Measurements from ENCODE around the gene FAM81B. TPM values are rescaled to one million over a fixed set of nuclear protein-coding genes. Genes with fewer than 3 reads are reported as not detected.

FAM81B gene
- total RNA-seq, 8 experiments from 2014 or later, result 0.50 to 46.3 (median 6.0) TPM; not detected in 4

DNA sequence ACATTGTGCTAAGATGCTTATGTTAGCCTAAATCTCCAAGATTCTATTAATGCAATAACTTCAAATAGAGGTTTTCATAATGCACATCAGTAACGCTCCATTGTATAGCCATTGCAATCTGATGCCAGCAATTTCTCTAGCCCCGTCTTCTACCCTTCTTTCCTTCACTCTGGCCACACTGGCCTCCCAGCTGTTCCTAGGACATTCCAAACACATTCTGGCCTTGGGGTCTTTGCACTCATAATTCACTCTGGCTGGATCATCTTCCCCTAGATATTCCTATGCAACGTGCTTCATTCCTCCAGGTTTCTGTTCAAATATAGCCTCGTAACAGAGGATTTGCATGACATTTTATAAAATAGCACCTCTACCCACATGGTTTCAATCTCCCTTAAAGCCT lies 23.3 kb downstream of the FAM81B start:
- 6 to 100% (median 67%) methylated on average over 1 to 4 of the region's 4 CpGs; no CpG with 5 or more reads in 1 of the 10 experiments for WGBS, 10 experiments
- no peak overlapping the region for H3K4me3 ChIP-seq
- in situ Hi-C loops (cut with MboI; ENCODE audit: low pct_unique_long_range_greater_than_20kb in 2 of 9, low sequenced_read_pairs in 9 of 9, unreplicated experiment in 9 of 9), result no loop called here
- H3K27ac ChIP-seq, result no peak overlapping the region
- no peak for ATAC-seq (replicated peaks in 6 of 8)
- no peaks in the 10 kb centered on the region for H3K4me1 ChIP-seq (replicated peaks in 1 of 2)

DNA sequence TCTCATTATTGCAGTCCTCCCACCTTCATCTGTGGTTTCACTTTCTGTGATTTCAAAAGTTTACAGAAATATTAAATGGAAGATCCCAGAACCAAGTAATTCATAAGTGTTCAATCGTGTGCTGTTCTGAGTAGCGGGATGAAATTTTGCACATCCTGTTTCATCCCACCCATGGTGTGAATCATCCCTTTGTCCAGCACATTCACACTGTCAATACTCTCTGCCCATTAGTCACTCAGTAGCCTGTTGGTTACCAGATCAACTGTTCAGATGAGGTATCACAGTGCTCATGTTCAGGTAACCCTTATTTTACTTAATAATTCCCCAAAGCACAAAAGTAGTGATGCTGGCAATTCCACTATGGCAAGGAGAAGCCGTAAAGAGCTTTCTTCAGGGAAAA lies 26.8 kb downstream of the FAM81B start:
- no peak overlapping the region for H3K4me3 ChIP-seq
- ATAC-seq (replicated peaks in 6 of 8), result peak in 2 of 8 experiments; percentile 68 to 85
- no peaks in the 10 kb centered on the region for H3K4me1 ChIP-seq (replicated peaks in 1 of 2)
- 0 to 100% (median 84%) methylated on average over 1 to 3 of the region's 3 CpGs; no CpG with 5 or more reads in 3 of the 10 experiments for WGBS, 10 experiments
- H3K27ac ChIP-seq, result no peak overlapping the region
- in situ Hi-C loops (cut with MboI; ENCODE audit: low pct_unique_long_range_greater_than_20kb in 2 of 9, low sequenced_read_pairs in 9 of 9, unreplicated experiment in 9 of 9), result no loop called here

DNA sequence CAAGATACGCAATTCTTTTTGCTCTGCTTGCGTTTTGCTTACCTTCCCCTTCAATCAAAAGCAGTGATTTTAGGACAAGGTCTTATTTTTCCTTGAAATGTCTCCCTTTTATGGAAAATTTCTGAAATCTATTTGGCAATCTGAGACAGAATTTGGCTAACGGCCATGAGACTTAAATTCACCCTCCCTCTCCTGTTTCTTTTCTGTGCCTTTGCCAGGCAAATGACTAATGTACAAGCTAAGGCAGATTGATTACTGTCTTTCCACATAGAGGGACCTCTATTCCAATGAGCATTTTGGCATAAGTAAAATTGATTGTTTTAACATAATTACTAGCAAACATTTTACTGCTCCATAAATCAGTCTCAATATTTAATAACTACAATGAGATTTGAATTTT lies 31.7 kb downstream of the FAM81B start:
- H3K4me3 ChIP-seq, result no peak overlapping the region
- H3K27ac ChIP-seq, result no peak overlapping the region
- in situ Hi-C loops (cut with MboI; ENCODE audit: low pct_unique_long_range_greater_than_20kb in 2 of 9, low sequenced_read_pairs in 9 of 9, unreplicated experiment in 9 of 9), result no loop called here
- ATAC-seq (replicated peaks in 6 of 8), result peak in 1 of 8 experiments; percentile 72
- H3K4me1 ChIP-seq (replicated peaks in 1 of 2), result no peaks in the 10 kb centered on the region
- WGBS, 10 experiments, result 16 to 83% (median 69%) methylated on average over 3 of the region's 3 CpGs; no CpG with 5 or more reads in 3 of the 10 experiments

DNA sequence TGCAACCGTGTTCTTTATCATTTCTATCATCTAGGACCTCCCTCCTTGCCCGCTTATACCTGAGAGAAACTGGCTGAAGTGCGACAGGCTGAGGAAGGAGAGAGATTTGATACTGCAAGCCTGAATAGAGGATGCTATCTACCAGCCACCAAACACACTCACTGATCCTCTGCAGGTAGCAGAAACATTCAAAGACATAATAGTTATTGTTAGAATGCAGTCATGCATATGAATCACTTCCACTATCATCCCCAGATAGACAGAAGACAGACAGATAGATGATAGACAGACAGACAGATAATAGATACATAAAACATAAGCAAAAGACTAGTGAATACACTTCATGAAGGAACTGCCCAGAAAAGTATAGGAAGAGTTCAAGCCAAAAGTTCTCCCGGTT lies 32.9 kb downstream of the FAM81B start:
- no peak for ATAC-seq (replicated peaks in 6 of 8)
- WGBS, 10 experiments, result 23 to 100% (median 79%) methylated on average over 1 to 4 of the region's 4 CpGs
- in situ Hi-C loops (cut with MboI; ENCODE audit: low pct_unique_long_range_greater_than_20kb in 2 of 9, low sequenced_read_pairs in 9 of 9, unreplicated experiment in 9 of 9), result no loop called here
- no peaks in the 10 kb centered on the region for H3K4me1 ChIP-seq (replicated peaks in 1 of 2)
- H3K4me3 ChIP-seq, result no peak overlapping the region
- H3K27ac ChIP-seq, result no peak overlapping the region

DNA sequence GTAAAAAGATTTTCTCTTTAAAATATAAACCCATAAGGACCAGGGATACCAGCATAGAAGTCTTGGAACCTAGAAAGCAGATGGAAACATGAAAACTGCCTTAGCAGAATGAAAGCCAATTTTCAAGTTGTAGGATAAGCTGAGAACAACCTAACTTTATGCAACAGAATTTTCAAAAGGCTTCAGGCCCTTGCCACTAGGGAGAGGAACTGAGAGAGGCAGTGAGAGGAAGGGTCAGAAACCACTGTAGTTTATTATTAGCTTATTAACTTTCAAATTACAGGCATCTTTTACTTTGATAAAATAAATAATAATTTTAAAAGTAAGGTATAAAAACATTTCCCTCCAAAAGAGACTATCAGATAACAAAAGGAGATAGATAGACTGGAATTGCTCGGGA lies 33.4 kb downstream of the FAM81B start:
- ATAC-seq (replicated peaks in 6 of 8), result no peak
- in situ Hi-C loops (cut with MboI; ENCODE audit: low pct_unique_long_range_greater_than_20kb in 2 of 9, low sequenced_read_pairs in 9 of 9, unreplicated experiment in 9 of 9), result no loop called here
- Histone ChIP-seq H3K27ac (no peak overlapping the region), H3K4me3 (no peak overlapping the region), H3K4me1 (replicated peaks in 1 of 2) (no peaks in the 10 kb centered on the region)
- 22 to 100% (median 72%) methylated on average over 1 of the region's 1 CpG; no CpG with 5 or more reads in 2 of the 10 experiments for WGBS, 10 experiments

DNA sequence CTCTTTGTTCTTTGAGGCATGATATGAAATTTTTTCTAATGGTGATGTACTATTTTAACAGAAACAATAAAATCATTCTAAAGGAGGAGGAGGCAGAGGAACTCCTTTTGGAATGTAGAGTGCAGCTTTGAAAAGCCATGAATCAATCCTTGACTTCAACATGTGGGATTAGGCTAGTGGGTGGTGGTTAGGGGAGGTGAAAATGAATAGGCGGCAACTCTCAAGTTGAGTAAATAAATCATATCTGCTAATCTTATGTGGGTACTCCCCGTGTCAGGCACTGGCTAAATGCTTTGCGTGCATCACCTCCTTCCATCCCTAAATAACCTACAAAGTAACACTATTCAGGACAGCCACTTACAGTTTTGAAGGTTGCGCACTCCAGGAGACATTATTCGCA lies 35.1 kb downstream of the FAM81B start:
- in situ Hi-C loops (cut with MboI; ENCODE audit: low pct_unique_long_range_greater_than_20kb in 2 of 9, low sequenced_read_pairs in 9 of 9, unreplicated experiment in 9 of 9), result no loop called here
- 25 to 96% (median 69%) methylated on average over 2 to 4 of the region's 5 CpGs; no CpG with 5 or more reads in 1 of the 10 experiments for WGBS, 10 experiments
- no peak overlapping the region for H3K4me3 ChIP-seq

DNA sequence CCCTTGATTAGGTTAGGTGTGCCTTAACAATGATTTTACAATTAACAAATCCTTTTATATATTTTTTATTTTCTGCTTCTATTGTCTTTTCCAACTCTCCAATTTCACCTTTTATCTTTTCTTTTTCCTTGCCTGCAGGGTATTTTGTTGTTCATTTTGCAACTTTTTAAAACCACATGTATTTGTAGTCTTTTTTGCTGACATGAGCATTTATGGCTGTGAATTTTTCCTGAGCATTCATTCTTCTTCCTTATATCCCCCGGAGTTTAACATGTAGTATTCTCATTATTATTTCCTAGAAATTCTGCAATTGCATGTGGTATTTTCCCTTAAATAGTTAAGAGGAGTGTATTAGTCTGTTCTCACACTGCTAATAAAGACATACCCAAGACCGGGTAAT lies 41.6 kb downstream of the FAM81B start:
- WGBS, 10 experiments, result 19 to 100% (median 95%) methylated on average over 1 to 2 of the region's 2 CpGs
- Histone ChIP-seq H3K4me3 (no peak overlapping the region), H3K4me1 (replicated peaks in 1 of 2) (no peaks in the 10 kb centered on the region), H3K27ac (no peak overlapping the region)
- in situ Hi-C loops (cut with MboI; ENCODE audit: low pct_unique_long_range_greater_than_20kb in 2 of 9, low sequenced_read_pairs in 9 of 9, unreplicated experiment in 9 of 9), result no loop called here
- no peak for ATAC-seq (replicated peaks in 6 of 8)

More for the DNA sequence above, 35.1 kb downstream of the FAM81B start:
- Histone ChIP-seq H3K4me1 (replicated peaks in 1 of 2) (no peaks in the 10 kb centered on the region), H3K27ac (no peak overlapping the region)
- no peak for ATAC-seq (replicated peaks in 6 of 8)

DNA sequence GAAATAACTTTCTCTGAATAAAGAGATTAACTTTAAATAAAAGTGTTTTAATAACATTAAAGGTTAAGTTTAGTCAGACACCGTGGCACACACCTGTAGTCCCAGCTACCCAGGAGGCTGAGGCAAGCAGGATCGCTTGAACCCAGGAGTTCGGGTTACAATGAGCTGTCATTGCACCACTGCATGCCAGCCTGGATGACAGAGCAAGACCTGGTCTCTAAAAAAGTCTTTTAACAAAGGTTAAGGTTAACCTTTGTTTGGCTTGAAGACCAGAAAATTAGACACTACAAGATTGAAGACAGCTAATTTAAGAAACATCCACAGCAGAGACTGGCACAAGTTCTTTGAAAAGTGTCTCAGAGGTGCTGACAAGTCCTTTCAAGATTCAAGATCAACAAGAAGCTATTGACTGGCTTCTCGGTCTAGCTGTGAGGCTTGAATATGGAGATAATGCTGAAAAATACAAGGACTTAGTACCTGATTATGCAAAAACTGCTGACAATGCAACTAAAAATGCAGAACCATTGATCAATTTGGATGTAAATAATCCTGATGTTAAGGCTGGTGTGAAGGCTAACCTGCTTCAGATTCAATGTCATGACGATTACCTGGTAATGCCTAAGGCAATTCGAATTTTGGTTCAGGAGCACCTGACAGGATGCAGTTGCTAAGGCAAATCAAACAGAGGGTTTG lies 48.8 kb downstream of the FAM81B start:
- no peak overlapping the region for H3K27ac ChIP-seq
- WGBS, 10 experiments, result 0 to 40% (median 20%) methylated on average over 1 to 6 of the region's 6 CpGs; no CpG with 5 or more reads in 1 of the 10 experiments
- no peak overlapping the region for H3K4me3 ChIP-seq
- no peaks in the 10 kb centered on the region for H3K4me1 ChIP-seq (replicated peaks in 1 of 2)
- no peak for ATAC-seq (replicated peaks in 6 of 8)
- in situ Hi-C loops (cut with MboI; ENCODE audit: low pct_unique_long_range_greater_than_20kb in 2 of 9, low sequenced_read_pairs in 9 of 9, unreplicated experiment in 9 of 9), result no loop called here

DNA sequence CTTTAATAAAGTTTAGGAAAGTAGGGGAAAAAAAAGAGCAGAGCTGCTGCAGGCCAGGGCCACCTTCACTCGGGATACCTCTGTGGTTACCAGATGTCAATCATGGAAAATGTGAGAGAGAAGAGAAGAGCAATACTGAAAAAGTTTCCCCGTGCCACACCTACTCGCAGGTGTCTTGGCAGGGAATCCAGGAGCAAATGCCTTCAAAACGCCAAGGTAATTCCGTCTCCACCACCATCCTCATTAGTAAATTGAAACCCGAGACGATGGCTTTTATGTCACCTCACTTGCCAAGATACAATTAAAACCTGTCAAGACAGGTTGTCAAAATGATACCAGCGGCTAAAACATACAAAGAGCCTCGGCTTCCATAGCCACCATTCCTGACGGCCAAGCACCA lies 49.7 kb downstream of the FAM81B start:
- no peak overlapping the region for H3K27ac ChIP-seq
- 0 to 84% (median 71%) methylated on average over 1 to 9 of the region's 10 CpGs for WGBS, 10 experiments
- in situ Hi-C loops (cut with MboI; ENCODE audit: low pct_unique_long_range_greater_than_20kb in 2 of 9, low sequenced_read_pairs in 9 of 9, unreplicated experiment in 9 of 9), result no loop called here
- ATAC-seq (replicated peaks in 6 of 8), result no peak
- no peaks in the 10 kb centered on the region for H3K4me1 ChIP-seq (replicated peaks in 1 of 2)
- H3K4me3 ChIP-seq, result no peak overlapping the region

DNA sequence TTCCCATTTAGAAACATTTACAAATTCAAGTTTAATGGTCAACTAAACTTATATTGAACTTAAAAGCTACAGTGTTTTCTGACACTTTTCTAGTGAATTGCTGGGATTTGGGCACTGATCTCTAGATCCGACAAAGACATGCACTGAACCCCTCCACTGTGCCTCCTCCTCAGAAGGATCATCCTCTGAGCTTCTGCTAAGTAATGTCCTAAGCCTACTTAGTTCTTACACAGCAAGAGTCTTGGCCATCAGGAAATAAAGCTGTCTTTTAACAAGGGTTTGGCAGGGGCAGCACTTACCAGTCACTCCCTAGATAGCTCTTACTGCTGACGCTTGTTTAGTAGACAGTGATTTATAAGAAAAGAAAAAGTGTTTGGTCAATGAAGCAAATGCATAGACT lies 50.5 kb downstream of the FAM81B start:
- H3K27ac ChIP-seq, result no peak overlapping the region
- H3K4me3 ChIP-seq, result no peak overlapping the region
- no peaks in the 10 kb centered on the region for H3K4me1 ChIP-seq (replicated peaks in 1 of 2)
- ATAC-seq (replicated peaks in 6 of 8), result no peak
- in situ Hi-C loops (cut with MboI; ENCODE audit: low pct_unique_long_range_greater_than_20kb in 2 of 9, low sequenced_read_pairs in 9 of 9, unreplicated experiment in 9 of 9), result no loop called here
- WGBS, 10 experiments, result 60 to 100% (median 86%) methylated on average over 1 to 2 of the region's 2 CpGs; no CpG with 5 or more reads in 1 of the 10 experiments

DNA sequence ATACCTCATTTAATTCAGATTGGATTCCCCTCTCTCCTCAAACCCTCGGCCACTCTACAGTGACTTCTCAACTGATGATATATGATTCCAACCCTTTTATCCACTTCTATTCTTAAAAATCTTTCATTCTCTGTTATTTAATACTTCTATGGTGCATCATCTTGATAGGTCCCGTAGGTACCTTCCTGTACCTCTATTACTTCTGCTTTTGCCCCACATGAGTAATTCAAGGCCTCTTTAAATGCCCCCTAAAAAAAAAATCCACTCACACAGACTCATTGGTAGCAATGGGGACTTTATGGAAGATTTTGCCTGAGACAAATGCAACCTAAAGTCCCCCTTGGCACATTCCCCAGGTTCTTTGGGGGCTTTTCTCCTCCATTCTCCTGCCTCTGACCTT lies 54.3 kb downstream of the FAM81B start:
- Histone ChIP-seq H3K4me1 (replicated peaks in 1 of 2) (peaks cover 0 to 5% of the 10 kb centered on the region in 2 donors), H3K4me3 (no peak overlapping the region), H3K27ac (no peak overlapping the region)
- 25 to 100% (median 80%) methylated on average over 1 to 2 of the region's 2 CpGs for WGBS, 10 experiments
- no peak for ATAC-seq (replicated peaks in 6 of 8)
- in situ Hi-C loops (cut with MboI; ENCODE audit: low pct_unique_long_range_greater_than_20kb in 2 of 9, low sequenced_read_pairs in 9 of 9, unreplicated experiment in 9 of 9), result no loop called here

DNA sequence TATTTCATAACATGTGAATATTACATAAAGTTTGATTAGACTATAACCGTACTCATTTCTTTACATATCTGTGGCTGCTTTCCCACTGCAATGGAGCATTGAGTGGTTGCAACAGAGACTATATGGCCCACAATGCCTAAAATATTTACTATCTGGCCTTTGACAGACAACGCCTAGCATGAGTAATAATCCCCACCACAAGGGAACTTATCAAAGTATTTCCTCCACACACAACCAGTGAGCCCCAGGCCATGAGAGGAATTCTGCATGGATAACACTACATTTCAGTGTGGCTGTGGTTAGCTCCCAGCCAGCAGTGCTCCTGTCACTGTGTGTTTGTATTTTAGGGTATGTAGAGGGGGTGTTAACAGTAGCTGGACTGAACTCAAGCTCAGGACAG lies 54.8 kb downstream of the FAM81B start:
- H3K4me3 ChIP-seq, result no peak overlapping the region
- peak in 3 of 8 experiments; percentile 88 to 94 (median 93) for ATAC-seq (replicated peaks in 6 of 8)
- H3K27ac ChIP-seq, result no peak overlapping the region
- peaks cover 0 to 5% of the 10 kb centered on the region in 2 donors for H3K4me1 ChIP-seq (replicated peaks in 1 of 2)
- 0 to 100% (median 74%) methylated on average over 1 to 2 of the region's 2 CpGs; no CpG with 5 or more reads in 2 of the 10 experiments for WGBS, 10 experiments
- in situ Hi-C loops (cut with MboI; ENCODE audit: low pct_unique_long_range_greater_than_20kb in 2 of 9, low sequenced_read_pairs in 9 of 9, unreplicated experiment in 9 of 9), result no loop called here

DNA sequence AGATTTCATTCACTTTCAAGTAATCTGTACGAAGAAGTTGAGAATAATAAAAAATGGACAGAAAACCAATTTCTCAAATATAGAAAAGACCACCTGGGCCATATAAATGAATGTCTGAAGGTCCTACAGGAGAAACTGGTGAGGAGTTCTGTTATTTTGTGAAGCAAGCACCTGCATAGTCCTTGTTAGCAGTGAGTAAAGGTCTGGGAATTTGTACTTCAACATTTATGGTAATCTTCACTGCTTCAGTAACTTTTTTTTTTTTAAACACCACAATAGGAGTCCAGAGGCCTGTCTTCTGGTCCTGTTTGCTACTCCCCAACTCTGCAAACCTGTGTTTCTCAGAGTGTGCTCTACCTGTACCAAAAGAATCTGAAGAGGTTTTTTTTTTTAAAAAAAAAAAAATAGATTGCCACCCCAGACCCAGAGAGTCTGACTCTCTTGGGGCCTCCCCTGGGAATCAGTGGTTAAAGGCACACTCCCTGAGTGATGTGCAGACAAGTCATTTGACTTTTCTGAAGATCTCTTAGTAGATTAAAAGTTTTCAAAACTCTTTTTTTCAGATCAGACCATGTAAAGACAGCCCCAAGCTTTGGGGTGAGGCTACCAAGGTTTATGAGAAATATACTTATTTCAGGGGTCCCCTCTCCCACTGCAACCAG lies 55.5 kb downstream of the FAM81B start:
- 25 to 100% (median 61%) methylated on average over 1 of the region's 1 CpG; no CpG with 5 or more reads in 2 of the 10 experiments for WGBS, 10 experiments
- in situ Hi-C loops (cut with MboI; ENCODE audit: low pct_unique_long_range_greater_than_20kb in 2 of 9, low sequenced_read_pairs in 9 of 9, unreplicated experiment in 9 of 9), result no loop called here
- Histone ChIP-seq H3K4me3 (no peak overlapping the region), H3K4me1 (replicated peaks in 1 of 2) (peaks cover 0 to 5% of the 10 kb centered on the region in 2 donors), H3K27ac (no peak overlapping the region)
- ATAC-seq (replicated peaks in 6 of 8), result peak in 2 of 8 experiments; percentile 23 to 38
